Left renal cortex interstitium (tissue), 4 donors: ENCODE results near the gene HLF. TPM values are rescaled to one million over a fixed set of nuclear protein-coding genes. Genes with fewer than 3 reads are reported as not detected.

Experiments
- DNase-seq, 4 donors: peaks; one replicate each; pipeline ENCODE4 v3.0.0-alpha.2; 2013; ENCODE audit warnings: low read depth in 4 of 4, low spot score in 2 of 4, missing footprints in 1 of 4
- polyA plus RNA-seq, 4 donors: library from polyadenylated mRNA; unstranded; fragments of 120-200 nt; gene quantifications; one replicate each; pipeline ENCODE4 v1.2.1, GENCODE V29; 2013; ENCODE audit not compliant: insufficient read length in 4 of 4

Gene HLF
- polyA plus RNA-seq, 4 donors, result 4.2 to 6.5 (median 5.5) TPM

GRCh38 chr17:55304171-55304859 lies 39.6 kb downstream of the HLF start:
- no peak for DNase-seq

GRCh38 chr17:55305321-55306087 lies 40.7 kb downstream of the HLF start:
- DNase-seq, result no peak

- DNase-seq, result no peak
Measured at GRCh38 chr17:55307879-55308278, 43.1 kb downstream of the HLF start.

GRCh38 chr17:55308613-55309391 lies 44.0 kb downstream of the HLF start:
- DNase-seq, result no peak

GRCh38 chr17:55311767-55312375 lies 47.1 kb downstream of the HLF start:
- no peak for DNase-seq

- DNase-seq, result no peak
Measured at GRCh38 chr17:55312852-55313251, 48.1 kb downstream of the HLF start.

GRCh38 chr17:55314061-55314783 lies 49.5 kb downstream of the HLF start:
- DNase-seq, result no peak

GRCh38 chr17:55314784-55315491 lies 50.2 kb downstream of the HLF start:
- no peak for DNase-seq

- DNase-seq, result no peak
Measured at GRCh38 chr17:55316499-55316898, 51.7 kb downstream of the HLF start.

GRCh38 chr17:55317284-55317683 lies 52.5 kb downstream of the HLF start:
- no peak for DNase-seq

GRCh38 chr17:55318081-55318480 lies 53.3 kb downstream of the HLF start:
- no peak for DNase-seq

GRCh38 chr17:55318715-55319487 lies 54.1 kb downstream of the HLF start:
- DNase-seq, result no peak

GRCh38 chr17:55319933-55320593 lies 55.3 kb downstream of the HLF start:
- DNase-seq, result no peak

GRCh38 chr17:55320594-55321426 lies 56.0 kb downstream of the HLF start:
- no peak for DNase-seq

- DNase-seq, result no peak
Measured at GRCh38 chr17:55321427-55322060, 56.8 kb downstream of the HLF start.

- no peak for DNase-seq
Measured at GRCh38 chr17:55322453-55322985, 57.8 kb downstream of the HLF start.
